ENCODE data around the gene GPR89B.
"Not testable (repeated sequence)": the region's sequence is repeated elsewhere in the genome, so short reads cannot be mapped to it uniquely, and the experiment has no call there.

The GPR89B gene

DNA sequence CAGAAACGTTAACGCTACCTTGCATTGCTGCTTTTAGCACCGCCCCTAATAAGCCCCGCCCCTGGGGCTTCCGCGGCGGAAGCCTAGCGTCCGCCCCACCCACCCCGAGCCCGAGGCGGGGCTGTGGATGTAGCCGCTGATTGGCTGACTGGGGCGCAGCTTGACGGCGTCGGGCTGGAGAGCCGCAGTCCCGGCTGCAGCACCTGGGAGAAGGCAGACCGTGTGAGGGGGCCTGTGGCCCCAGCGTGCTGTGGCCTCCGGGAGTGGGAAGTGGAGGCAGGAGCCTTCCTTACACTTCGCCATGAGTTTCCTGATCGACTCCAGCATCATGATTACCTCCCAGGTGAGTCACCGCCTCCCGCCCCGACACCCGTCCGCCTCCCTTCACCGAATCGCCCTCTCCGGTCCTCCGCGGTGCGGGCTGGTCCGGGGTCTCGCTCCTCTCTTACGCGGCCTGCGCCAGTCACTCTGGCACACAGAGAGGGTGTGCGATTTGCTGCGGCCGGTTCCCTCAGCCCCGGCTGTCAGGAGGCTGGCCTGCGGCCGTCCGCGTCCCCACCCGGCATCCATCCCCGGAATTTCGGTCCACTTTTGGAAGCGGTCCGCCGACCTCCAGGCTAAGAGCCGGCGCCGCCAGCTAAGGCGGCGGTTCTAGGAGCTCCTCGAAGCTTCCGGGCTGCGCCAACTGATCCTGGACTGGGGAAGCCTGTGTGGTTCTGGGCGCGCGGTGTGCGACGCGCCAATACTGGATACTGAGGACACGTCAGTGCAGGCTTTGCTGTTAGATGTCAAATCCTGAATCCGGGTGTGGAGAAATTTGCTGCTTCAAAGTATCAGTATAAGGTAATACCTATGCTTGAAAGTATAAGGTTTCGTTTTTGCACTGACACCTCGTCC lies at the start of gene GPR89B:
Gene GPR89B (plus strand): TSS at position 185 of the 897 bp plus-strand sequence. CDS start 117 bp downstream, at position 302.
- H3K9me3 ChIP-seq (ENCODE audit: control insufficient read depth, insufficient read depth, low read length); H3K36me3 ChIP-seq (ENCODE audit: insufficient read depth, low read length); H3K4me1 ChIP-seq (ENCODE audit: insufficient read depth, low read length): not testable (repeated sequence)
- peak within 1 kb of the TSS; percentile 81; the same call in 1 of the 2 replicates for H3K9ac ChIP-seq (ENCODE audit: low read depth, low read length)

DNA sequence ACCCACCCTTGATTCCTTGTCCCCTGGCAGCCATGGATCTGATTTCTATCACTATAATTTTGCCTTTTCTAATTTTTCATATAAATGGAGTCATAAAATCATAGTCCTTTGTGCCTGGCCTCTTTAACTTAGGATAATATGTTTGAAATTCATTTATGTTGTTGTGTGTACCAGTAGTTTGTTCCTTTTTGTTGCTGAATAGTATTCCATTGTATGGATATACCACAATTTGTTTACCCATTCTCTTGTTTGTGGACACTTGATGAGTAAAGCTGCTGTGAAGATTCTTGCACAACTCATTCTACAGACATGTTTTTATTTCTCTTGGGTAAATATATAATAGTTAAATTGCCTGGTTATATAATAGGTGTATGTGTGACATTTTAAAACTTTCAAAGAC lies 48.3 kb upstream of the GPR89B start:
- Histone ChIP-seq H3K4me1 (ENCODE audit: insufficient read depth, low read length) (0 out of 2 replicates have a peak, but pooled peaks cover 5% of the 10 kb centered on the region), H3K9ac (ENCODE audit: low read depth, low read length) (no peak overlapping the region), H3K36me3 (ENCODE audit: insufficient read depth, low read length) (no peaks in the 10 kb centered on the region), H3K9me3 (ENCODE audit: control insufficient read depth, insufficient read depth, low read length) (no peaks in the 10 kb centered on the region; the same call in 1 of the 2 replicates)

DNA sequence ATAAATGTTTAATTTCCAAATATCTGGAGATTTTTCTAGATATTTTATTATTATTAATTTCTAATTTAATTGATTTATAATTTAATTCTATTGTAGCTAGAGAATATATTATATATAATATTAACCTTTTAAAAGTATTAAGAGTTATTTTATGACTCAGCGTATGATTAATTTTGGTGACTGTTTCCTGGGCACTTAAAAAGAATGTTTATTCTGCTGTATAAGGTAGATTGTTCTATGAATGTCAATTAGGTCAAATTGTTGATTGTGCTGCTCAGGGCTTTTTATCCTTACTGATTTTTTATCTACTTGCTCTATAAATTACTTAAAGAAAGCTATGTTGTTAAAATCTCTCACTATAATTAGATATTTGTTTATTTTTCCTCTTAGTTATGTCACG lies 45.7 kb upstream of the GPR89B start:
- Histone ChIP-seq H3K4me1 (ENCODE audit: insufficient read depth, low read length) (0 out of 2 replicates have a peak, but pooled peaks cover 5% of the 10 kb centered on the region), H3K9me3 (ENCODE audit: control insufficient read depth, insufficient read depth, low read length) (no peaks in the 10 kb centered on the region; the same call in 1 of the 2 replicates), H3K36me3 (ENCODE audit: insufficient read depth, low read length) (no peaks in the 10 kb centered on the region), H3K9ac (ENCODE audit: low read depth, low read length) (no peak overlapping the region)

DNA sequence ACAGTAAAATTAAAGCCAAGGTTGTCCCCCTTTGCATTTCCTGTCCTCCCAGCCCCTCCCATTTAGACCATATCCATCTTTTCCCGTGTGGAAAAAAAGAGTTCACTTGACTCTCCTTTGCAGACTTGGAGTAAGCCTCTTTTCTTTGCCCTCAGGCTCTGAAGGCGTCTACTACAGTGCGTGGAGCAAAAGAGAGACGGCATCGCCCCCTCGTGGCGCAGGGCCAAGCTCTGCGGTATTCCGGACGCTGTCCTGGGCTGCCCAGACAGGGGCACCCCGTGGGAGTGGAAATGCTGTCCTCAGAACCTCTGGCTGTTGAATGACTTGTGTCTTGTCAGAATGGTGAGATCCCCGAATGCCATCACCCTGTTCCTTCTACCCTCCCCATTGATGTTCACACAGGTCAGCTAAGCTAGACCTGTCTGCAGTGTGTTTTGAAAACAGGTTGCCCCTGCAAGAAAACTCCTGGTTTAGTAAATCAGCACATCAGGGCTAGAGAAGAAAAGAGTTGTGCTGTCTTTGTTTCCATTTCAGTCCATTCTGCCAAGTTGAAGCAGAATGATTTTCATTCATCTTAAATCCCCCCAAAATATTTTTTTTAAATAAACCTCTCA lies 37.9 kb upstream of the GPR89B start:
- Histone ChIP-seq H3K4me1 (ENCODE audit: insufficient read depth, low read length) (peaks cover 9% of the 10 kb centered on the region; the same call in 1 of the 2 replicates), H3K9me3 (ENCODE audit: control insufficient read depth, insufficient read depth, low read length) (no peaks in the 10 kb centered on the region), H3K9ac (ENCODE audit: low read depth, low read length) (no peak overlapping the region), H3K36me3 (ENCODE audit: insufficient read depth, low read length) (no peaks in the 10 kb centered on the region)

DNA sequence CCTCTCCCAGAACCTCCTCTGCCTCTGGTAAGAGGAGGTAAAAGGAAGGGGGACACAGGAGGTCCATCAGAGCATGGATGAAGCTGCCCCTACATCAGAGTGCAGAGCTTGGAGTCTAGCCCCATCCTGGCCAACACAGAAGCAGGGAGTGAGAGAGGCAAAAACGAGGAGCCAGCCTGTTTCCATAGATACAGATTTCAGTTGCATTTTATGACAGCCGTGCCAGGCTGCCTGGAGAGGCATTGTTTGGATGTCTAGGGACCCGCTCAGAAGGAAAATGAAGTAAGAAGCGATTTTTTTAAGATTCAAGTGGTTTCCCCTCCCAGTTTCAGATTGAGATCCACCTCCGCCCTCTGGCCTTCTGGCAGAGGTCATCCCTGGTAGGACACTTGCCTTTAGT lies 37.1 kb upstream of the GPR89B start:
- no peak overlapping the region for H3K9ac ChIP-seq (ENCODE audit: low read depth, low read length)

DNA sequence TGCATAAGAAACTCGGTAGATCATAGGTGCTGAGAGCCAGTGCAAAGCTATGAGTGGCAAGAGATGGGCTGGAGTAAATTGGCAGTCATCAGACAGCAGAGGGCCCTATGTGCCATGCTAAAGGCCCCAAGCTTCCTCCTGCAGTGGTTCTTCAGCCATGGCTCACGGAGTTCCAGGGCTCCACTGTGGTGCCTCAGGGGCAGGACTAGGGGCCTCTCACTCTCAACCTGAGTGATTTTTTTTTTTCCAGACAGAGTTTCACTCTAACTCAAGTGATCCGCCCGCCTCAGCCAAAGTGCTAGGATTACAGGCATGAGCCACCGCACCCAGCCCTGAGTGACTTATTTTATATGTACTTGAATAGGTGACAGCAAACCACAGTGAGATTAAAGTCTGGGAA lies 36.0 kb upstream of the GPR89B start:
- H3K9ac ChIP-seq (ENCODE audit: low read depth, low read length): no peak overlapping the region
- peaks cover 9% of the 10 kb centered on the region; the same call in 1 of the 2 replicates for H3K4me1 ChIP-seq (ENCODE audit: insufficient read depth, low read length)
- no peaks in the 10 kb centered on the region for H3K36me3 ChIP-seq (ENCODE audit: insufficient read depth, low read length)
- no peaks in the 10 kb centered on the region for H3K9me3 ChIP-seq (ENCODE audit: control insufficient read depth, insufficient read depth, low read length)

More for the DNA sequence above, 37.1 kb upstream of the GPR89B start:
- Histone ChIP-seq H3K4me1 (ENCODE audit: insufficient read depth, low read length) (peaks cover 9% of the 10 kb centered on the region; the same call in 1 of the 2 replicates), H3K36me3 (ENCODE audit: insufficient read depth, low read length) (no peaks in the 10 kb centered on the region), H3K9me3 (ENCODE audit: control insufficient read depth, insufficient read depth, low read length) (no peaks in the 10 kb centered on the region)

DNA sequence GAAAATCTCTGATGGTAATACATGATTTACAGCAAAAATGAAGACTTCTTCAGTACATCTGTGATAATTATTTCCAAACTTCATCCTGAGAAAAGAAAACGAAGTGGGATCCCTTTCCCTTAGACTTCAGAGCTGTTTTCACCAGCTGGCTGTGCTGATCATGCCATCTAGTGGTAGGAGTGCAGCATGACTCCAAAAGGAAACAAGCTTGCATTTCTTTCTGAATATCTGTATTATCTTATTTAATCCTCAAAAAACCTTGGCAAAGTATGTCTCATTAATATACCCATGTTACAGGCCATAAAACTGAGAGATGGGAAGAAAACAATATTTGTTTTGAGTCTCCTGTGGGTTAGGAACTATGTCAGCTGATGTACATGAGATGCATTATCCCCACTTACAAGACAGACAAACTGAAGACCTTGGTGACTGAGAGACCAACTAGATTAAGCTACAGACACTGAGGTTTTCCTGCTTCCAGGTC lies 35.4 kb upstream of the GPR89B start:
- no peak overlapping the region for H3K9ac ChIP-seq (ENCODE audit: low read depth, low read length)
- no peaks in the 10 kb centered on the region for H3K36me3 ChIP-seq (ENCODE audit: insufficient read depth, low read length)
- H3K9me3 ChIP-seq (ENCODE audit: control insufficient read depth, insufficient read depth, low read length): no peaks in the 10 kb centered on the region
- H3K4me1 ChIP-seq (ENCODE audit: insufficient read depth, low read length): peaks cover 9% of the 10 kb centered on the region; the same call in 1 of the 2 replicates

DNA sequence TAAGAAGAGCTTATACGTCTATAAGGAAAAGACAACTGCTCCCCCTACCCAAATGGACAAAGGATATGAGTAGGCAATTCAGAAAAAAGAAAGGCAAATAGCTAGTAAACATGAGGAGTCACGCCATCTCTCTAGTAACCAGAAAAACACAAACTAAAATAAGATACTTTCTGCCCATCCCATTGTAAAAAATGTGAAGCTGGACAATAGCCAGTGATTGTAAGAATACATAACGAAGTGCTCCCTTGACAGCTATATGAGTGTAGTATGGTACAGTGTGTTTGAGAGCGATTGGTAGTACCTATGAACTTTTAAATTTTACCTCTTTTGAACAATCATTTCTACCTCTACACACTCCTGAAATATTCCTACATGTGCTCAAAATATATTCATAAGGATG lies 33.1 kb upstream of the GPR89B start:
- H3K36me3 ChIP-seq (ENCODE audit: insufficient read depth, low read length): no peaks in the 10 kb centered on the region
- H3K9ac ChIP-seq (ENCODE audit: low read depth, low read length): no peak overlapping the region
- H3K4me1 ChIP-seq (ENCODE audit: insufficient read depth, low read length): peaks cover 4% of the 10 kb centered on the region; the same call in 1 of the 2 replicates
- no peaks in the 10 kb centered on the region for H3K9me3 ChIP-seq (ENCODE audit: control insufficient read depth, insufficient read depth, low read length)

DNA sequence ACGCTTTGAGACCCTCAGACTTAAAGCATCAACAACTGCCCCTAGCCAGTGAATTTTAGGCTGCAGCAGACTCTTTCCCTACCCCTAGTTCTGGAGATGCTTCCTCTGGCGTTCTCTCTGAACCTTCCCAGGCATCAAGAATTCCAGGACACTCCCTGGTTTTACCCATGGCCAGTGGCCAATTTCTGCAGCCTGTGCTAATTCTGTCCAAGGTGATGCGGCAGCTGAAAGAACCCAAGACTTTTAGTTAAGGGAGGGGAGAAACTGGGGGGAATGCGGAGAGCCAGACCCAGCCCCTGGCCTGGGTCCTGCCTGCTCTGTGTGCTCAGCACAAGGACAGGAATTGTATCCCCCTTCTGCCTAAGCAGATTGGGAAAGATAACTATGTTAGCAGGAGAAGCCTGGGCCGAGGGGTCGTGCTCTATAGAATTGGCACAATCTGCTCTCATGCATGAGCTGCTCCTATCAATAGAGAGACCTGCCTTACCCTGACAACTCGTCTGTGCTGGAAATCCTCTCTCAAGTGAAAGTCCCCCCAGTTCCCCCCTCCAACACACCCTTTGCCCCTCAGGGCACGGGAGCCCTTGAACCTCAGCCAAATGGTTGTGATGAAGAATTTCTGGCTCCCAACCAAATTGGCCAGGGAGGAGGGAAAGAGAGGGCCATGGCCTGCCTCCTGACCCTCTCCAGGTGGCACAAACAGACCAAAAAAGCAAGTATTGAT lies 31.0 kb upstream of the GPR89B start:
- no peaks in the 10 kb centered on the region for H3K36me3 ChIP-seq (ENCODE audit: insufficient read depth, low read length)
- H3K4me1 ChIP-seq (ENCODE audit: insufficient read depth, low read length): peaks cover 4% of the 10 kb centered on the region; the same call in 1 of the 2 replicates
- H3K9me3 ChIP-seq (ENCODE audit: control insufficient read depth, insufficient read depth, low read length): no peaks in the 10 kb centered on the region
- no peak overlapping the region for H3K9ac ChIP-seq (ENCODE audit: low read depth, low read length)

DNA sequence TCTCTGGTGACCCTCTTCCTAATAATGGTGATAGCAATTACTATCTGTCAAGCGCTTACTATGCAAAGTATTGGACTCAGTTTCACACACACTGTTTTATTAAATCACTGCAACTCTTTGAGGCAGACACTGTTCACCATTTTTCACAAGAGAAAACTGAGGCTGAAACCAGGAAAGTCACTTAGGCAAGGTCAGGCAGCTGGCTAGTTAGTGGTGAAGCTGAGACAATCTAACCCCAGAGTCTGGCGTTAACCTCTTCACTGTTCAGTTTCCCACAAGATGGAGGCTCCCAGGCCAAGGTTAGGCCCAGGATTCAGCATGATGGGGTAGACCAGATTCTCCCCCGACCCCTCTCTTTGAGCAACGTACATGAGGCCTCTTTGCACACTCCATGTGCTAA lies 30.4 kb upstream of the GPR89B start:
- H3K9ac ChIP-seq (ENCODE audit: low read depth, low read length): no peak overlapping the region
- H3K9me3 ChIP-seq (ENCODE audit: control insufficient read depth, insufficient read depth, low read length): no peaks in the 10 kb centered on the region
- no peaks in the 10 kb centered on the region for H3K4me1 ChIP-seq (ENCODE audit: insufficient read depth, low read length)
- H3K36me3 ChIP-seq (ENCODE audit: insufficient read depth, low read length): no peaks in the 10 kb centered on the region

DNA sequence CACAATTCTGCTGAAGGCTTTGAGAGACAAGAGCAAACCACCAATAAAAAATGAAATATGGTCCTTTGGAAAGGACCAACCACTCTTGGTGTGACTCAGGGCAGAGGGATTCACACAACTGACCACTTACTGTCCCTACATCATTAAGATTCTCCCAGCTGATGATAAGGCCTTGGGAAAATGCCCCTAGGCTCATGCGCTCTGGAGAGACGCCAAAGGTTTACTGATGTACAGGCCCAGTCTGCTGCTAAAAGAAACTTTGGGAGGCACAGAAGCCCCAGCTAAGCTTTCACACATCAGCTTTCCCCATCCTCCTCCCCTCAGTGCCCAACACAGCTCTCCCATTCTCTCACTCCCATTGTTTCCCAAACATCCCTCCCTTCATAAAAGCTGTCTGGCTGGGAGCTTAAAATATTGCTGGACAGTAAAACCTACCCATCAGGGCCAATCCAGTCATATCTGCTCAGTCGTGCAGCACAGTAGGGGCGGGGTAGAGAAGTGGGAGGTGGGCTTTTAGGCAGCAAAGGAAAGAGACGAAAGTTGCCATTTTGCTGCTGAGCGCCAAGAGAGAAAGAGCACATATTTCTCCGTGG lies 25.9 kb upstream of the GPR89B start, which contains the start of gene GJA8:
Gene GJA8 (plus strand): TSS at position 543 of the 593 bp plus-strand sequence. CDS start 5,161 bp downstream, outside the sequence.
- Histone ChIP-seq H3K36me3 (ENCODE audit: insufficient read depth, low read length) (no peaks in the 10 kb centered on the region), H3K9ac (ENCODE audit: low read depth, low read length) (no peak within 1 kb of the TSS)

DNA sequence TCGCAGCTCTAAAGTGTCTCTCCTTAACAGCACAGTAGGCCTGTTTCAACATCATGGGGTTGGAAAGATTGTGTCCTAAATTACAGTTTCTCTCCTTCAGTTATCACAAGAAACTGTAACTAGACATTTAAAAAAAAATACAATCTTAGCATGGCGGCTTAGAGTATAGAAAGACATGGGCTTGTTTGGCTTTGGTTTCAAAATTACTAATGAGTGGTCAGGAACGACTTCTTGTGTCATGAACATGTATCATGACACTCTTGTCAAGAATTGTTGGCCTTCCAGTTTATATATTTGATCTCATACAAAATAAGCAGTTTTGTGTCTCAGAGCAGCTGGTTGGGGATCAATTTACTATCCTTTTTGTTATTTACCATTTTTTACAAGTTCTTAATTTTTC lies 23.5 kb upstream of the GPR89B start:
- Histone ChIP-seq H3K9ac (ENCODE audit: low read depth, low read length) (no peak overlapping the region), H3K36me3 (ENCODE audit: insufficient read depth, low read length) (no peaks in the 10 kb centered on the region), H3K4me1 (ENCODE audit: insufficient read depth, low read length) (no peaks in the 10 kb centered on the region), H3K9me3 (ENCODE audit: control insufficient read depth, insufficient read depth, low read length) (no peaks in the 10 kb centered on the region)

More for the DNA sequence above, 25.9 kb upstream of the GPR89B start, which contains the start of gene GJA8:
- Histone ChIP-seq H3K4me1 (ENCODE audit: insufficient read depth, low read length) (no peaks in the 10 kb centered on the region), H3K9me3 (ENCODE audit: control insufficient read depth, insufficient read depth, low read length) (no peaks in the 10 kb centered on the region)

DNA sequence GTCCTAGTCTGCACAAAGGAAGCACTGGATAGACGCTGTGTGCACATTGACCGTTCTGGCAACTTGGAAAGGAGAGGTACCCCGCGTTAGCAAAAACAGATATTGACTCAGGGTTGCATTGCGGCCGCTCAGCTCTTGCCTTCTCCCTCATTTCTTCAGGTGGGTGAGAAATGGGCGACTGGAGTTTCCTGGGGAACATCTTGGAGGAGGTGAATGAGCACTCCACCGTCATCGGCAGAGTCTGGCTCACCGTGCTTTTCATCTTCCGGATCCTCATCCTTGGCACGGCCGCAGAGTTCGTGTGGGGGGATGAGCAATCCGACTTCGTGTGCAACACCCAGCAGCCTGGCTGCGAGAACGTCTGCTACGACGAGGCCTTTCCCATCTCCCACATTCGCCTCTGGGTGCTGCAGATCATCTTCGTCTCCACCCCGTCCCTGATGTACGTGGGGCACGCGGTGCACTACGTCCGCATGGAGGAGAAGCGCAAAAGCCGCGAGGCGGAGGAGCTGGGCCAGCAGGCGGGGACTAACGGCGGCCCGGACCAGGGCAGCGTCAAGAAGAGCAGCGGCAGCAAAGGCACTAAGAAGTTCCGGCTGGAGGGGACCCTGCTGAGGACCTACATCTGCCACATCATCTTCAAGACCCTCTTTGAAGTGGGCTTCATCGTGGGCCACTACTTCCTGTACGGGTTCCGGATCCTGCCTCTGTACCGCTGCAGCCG lies 20.3 kb upstream of the GPR89B start:
- Histone ChIP-seq H3K36me3 (ENCODE audit: insufficient read depth, low read length) (no peaks in the 10 kb centered on the region), H3K9ac (ENCODE audit: low read depth, low read length) (no peak overlapping the region), H3K9me3 (ENCODE audit: control insufficient read depth, insufficient read depth, low read length) (no peaks in the 10 kb centered on the region), H3K4me1 (ENCODE audit: insufficient read depth, low read length) (no peaks in the 10 kb centered on the region)

Data from ES-I3 (cell line).